HG03196 (cell line): ENCODE results near the gene PRICKLE1.

Experiments
- ATAC-seq: cut with Tn5 transposase; IDR thresholded peaks from one replicate; pipeline ENCODE4 v1.9.1; 2021; ENCODE audit not compliant: unreplicated experiment

The PRICKLE1 gene

GRCh38 chr12:42588524-42589464 is 752 bp downstream of the PRICKLE1 start:
- peak; percentile 16 for ATAC-seq

- ATAC-seq = no peak
Measured at GRCh38 chr12:42587601-42588523, 1.7 kb downstream of the PRICKLE1 start.

DNA sequence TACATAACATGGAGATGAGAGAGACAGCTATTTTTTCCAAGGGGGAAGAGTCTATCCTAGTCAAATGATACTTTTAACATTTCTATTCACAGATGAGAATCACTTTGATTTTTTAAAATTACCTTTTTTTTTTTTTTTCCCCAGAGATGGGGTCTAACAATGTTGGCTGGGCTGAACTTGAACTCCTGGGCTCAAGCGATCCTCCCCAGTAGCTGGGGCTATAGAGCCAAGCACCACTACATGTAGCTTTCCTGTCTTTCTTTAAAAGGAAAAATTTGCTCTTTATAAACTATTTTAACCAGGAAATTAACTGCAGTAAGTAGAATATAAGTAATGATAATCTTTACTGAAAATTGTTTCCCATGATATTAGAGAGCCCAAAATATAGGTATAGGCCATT is 3.3 kb downstream of the PRICKLE1 start:
- ATAC-seq = no peak

DNA sequence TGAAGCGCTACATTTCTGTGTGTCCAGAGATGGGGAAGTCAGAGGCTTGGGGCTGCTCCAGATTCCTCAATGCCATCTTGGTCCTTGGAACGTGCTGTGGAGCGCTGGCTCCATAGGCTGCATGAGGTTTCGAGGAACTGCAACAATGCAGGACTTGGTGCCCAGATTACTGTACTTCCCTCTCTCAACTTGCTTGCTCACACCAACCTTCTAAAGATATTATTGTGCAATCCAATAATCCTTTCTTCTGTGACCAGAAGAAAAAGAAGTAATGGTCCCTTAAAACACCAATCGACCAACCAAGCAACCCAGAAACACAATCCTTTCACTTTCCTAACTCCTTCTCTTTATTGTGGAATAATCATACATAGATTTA is 3.7 kb downstream of the PRICKLE1 start:
- ATAC-seq = no peak

DNA sequence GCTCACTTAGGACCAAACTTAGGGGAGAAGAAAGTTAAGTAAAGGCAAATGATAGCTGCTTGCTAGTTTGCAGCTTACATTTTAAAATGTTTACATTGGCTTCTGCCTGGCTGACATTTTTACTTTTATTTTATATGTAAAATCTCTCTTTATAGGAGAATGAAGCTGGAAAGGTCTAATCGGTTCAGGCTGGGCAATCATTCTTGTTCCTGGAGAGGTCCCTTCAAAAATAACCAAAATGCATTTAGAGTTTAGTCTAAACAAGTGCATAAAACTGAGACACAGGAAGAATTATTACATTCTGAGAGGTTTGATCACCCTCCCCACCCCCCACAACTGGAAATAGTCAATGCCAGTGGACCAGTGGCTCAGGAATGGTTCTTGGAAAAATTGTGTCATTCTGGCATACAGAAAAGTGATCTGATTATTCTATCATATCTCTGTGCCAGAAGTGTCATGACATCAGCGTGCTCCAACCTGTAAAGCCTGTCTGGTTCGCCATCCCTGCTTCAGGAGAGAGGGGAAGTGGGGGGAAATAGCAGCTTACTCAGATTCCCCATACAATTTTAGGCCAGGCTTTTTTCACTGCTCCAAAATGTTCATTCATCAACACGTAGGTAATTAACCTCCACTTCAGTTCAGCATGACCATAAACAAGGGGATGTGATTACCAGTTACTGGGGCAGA is 4.2 kb downstream of the PRICKLE1 start:
- ATAC-seq = no peak

- ATAC-seq = no peak
Measured at GRCh38 chr12:42584651-42585111, 4.9 kb downstream of the PRICKLE1 start.

DNA sequence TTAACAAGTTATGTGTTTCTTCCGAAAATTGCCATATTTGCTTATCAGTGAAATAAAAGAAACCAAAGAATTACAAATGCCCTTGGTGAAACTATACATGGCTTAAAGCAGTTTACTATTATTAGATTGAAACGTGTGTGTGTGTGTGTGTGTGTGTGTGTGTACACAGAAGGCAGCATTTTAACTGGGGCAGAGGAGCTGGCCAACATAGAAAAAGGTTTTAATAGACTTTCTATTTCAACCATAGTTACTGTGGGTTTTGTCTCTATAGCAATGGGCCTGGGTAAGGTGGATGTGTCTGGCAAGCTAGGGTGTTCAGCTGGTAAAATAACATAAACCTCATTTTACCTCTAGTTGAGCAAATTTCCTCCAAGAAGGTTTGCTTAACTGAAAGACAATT is 6.5 kb downstream of the PRICKLE1 start:
- no peak for ATAC-seq

DNA sequence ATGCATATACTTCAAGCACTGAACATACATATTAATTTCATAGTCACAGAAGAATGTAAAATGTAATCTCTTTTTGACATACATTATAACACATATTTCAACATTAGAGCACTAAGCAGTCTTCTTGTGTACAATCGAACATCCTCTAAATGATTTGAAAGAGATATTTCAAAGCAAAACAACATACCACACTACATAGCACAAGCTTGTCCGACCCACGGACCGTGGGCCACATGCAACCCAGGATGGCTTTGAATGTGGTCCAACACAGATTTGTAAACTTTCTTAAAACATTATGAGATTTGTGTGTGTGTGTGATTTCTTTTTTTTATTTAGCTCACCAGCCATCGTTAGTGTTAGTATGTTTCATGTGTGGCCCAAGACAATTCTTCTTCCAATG is 7.0 kb downstream of the PRICKLE1 start:
- ATAC-seq = no peak

DNA sequence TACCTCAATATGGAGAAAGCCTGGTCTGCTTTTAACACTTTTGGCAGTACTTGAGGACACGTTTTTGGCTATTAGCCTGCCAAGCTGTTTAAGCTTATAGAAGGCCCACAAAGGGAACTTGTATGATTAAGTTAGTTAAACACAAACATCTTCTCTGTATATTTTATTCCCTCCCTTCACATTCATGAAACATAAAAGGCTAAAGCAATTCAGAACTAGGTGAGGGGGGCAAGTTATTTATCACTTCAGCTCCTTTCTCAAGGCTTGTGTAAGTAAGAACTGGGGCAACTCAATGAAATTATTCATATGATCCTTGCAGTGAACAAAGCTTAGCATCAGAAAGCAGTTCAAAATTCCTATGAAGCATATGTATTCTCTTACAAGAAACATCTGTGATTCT is 7.5 kb downstream of the PRICKLE1 start:
- ATAC-seq = no peak

DNA sequence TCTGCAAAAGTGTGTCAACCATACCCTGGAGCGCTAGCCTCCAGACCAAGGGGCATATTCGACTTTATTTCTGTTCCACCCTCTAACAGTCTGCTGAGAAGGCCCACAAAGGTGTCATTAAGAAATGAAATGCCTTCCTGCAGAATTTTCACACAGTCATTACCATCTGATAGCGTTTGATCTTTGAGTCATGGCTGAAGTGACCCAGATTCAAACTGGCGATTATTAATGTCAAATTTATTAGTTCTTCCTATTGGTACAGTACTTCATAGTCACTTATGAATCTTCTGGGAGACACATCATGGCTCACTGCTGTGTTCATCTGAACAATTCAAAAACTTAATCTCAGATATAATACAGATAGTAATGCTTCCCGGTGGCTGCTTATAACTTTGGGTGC is 13.2 kb downstream of the PRICKLE1 start:
- no peak for ATAC-seq

GRCh38 chr12:42575717-42576116 is 13.8 kb downstream of the PRICKLE1 start:
- no peak for ATAC-seq

GRCh38 chr12:42574851-42575266 is 14.7 kb downstream of the PRICKLE1 start:
- no peak for ATAC-seq

DNA sequence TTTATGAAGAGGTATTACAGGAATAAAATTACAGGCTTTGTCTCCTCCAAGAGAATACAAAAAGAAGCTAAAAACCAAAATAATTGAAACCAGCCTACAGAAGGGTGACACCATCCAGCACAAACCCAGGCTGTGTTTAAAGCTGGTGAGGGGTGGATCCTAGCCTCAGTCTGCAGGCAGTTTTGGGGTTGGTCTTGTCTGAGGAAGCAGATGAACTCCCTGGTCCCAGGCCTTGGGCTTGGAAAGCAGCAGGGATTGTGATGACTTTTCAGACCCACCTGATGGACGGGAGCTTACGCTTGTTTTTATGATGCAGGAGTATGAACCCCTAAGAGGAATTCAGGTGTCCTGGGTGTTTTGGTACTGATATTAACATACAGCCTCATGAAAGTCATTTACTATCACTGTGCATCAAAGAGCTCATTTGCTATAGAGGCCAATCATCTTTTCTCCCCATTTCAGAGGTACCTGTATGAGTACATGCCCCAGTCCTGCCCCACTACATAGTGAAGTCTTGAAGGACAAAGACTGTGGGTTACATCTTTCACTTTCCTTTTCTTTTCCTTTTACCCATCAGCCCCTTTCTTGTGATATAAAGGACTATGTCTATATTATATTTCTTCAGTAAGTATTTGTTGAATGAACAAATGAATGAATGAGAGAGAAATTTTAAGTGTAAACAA is 18.1 kb downstream of the PRICKLE1 start:
- no peak for ATAC-seq

GRCh38 chr12:42570076-42570475 is 19.5 kb downstream of the PRICKLE1 start:
- ATAC-seq = no peak

DNA sequence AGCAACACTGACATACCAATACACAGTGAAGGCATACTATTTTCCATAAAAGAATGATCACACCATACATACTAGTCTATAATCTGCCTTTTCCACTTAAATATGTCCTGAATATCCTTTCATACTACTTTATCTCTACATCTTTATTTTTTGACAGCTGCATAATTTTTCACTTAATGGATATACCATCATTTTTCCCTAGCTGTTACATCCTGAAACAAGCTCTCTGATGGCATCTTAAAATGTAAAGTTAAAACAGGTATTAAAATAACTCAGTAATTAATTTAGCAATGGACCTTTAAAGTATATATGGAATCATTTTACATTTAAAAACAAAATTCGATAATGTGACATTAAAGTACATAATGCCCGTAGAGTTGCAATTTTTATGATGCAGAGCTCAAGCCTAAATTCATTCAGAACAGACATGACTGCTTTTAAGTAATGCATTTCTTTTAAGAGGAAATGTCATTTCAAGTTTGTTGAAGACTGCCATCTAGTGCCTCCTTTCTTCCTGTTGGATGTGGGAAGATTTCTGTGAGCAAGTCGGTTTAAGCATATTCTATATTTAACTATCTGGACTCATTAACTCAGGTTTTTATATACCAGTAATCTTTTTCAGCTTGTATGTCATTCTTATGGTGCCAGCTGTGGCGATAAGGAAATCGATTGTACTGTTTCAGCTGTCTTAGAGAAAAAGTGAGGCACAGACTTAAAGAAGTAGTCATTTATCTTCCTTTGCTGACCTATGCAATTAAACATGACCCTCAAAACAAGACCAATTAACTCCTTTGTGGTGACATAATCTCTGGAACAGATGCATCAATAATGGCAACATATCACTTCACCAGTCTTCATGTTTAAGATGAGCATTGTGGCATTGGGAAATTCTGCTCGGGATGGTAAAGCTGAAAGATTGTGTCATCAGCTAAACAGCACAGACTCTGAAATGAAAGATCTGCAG is 20.3 kb downstream of the PRICKLE1 start:
- no peak for ATAC-seq

GRCh38 chr12:42565633-42566032 is 23.9 kb downstream of the PRICKLE1 start:
- no peak for ATAC-seq

DNA sequence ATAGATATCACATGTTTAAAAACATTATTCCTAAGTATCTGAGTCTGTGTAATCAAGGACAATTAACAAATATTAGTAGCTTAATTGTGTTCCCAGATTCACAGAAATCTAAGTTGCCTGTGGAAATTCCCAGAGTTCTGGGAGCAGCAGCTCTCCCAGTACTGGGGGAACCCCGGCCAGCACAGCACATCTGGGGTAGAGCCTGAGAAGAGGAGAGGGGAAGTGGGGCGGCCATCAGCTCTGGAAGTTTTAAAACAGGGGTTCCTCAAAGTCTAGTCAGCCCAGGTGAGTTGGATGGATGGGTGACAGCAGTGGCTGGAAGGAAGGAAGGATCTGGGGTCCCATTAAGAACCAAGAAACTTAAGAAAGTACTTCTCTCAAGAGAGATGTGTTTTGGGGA is 24.6 kb downstream of the PRICKLE1 start:
- no peak for ATAC-seq

GRCh38 chr12:42564556-42564955 is 25.0 kb downstream of the PRICKLE1 start:
- ATAC-seq = no peak

DNA sequence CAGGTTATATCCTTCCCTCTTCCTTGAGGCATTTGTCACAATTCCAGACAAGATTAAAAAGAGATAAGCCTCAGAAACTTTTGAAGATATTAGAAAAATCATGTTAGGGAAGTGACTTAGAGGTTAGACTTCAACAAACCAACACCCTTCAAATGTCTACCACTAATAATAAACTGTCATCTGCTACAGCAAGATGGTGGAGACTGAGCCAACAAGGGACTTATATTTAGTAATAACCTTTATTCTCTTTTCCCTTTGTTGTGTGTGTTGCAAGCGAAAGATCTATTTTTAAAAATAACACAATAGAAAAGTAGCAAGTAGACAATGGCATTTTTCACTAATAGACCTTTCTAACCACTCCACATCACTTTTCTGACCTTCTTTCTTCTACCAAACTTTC is 28.6 kb downstream of the PRICKLE1 start:
- ATAC-seq = no peak
